ENCODE data around the gene SMO.
"Not testable (repeated sequence)": the region's sequence is repeated elsewhere in the genome, so short reads cannot be mapped to it uniquely, and the experiment has no call there.

The SMO gene

DNA sequence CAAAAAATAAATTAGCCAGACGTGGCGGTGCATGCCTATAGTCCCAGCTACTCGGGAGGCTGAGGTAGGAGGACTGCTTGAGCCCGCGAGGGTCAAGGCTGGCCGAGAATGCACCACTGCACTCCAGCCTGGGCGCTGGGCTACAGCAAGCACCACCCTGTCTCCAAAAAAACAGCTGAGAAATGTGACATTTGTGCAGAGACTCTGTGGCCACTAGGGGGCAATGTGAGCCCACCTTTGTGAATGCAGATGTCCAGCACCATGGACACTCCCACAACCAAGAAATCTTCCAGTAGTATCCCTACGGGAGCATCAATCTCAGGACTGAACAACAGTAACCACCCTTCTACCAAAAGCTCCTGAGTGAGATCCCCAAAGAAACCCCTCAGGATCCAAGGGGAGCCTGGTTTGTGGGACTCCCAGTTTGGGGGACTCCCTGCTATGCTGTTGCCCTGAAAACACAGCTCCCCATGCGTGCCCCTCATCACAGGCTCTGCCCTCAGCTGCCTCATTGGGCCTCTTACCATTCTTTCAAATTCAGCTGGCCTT lies 30.2 kb downstream of the SMO start:
- H3K4me3 ChIP-seq (ENCODE audit: low read length), result no peak overlapping the region
- TF ChIP-seq, protein P1, sequence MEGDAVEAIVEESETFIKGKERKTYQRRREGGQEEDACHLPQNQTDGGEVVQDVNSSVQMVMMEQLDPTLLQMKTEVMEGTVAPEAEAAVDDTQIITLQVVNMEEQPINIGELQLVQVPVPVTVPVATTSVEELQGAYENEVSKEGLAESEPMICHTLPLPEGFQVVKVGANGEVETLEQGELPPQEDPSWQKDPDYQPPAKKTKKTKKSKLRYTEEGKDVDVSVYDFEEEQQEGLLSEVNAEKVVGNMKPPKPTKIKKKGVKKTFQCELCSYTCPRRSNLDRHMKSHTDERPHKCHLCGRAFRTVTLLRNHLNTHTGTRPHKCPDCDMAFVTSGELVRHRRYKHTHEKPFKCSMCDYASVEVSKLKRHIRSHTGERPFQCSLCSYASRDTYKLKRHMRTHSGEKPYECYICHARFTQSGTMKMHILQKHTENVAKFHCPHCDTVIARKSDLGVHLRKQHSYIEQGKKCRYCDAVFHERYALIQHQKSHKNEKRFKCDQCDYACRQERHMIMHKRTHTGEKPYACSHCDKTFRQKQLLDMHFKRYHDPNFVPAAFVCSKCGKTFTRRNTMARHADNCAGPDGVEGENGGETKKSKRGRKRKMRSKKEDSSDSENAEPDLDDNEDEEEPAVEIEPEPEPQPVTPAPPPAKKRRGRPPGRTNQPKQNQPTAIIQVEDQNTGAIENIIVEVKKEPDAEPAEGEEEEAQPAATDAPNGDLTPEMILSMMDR (conservative IDR thresholded peaks at IDR 0.05; ENCODE audit: low read depth, low read length), result peak; percentile 89
- no peak for DNase-seq (ENCODE audit: low read depth)

DNA sequence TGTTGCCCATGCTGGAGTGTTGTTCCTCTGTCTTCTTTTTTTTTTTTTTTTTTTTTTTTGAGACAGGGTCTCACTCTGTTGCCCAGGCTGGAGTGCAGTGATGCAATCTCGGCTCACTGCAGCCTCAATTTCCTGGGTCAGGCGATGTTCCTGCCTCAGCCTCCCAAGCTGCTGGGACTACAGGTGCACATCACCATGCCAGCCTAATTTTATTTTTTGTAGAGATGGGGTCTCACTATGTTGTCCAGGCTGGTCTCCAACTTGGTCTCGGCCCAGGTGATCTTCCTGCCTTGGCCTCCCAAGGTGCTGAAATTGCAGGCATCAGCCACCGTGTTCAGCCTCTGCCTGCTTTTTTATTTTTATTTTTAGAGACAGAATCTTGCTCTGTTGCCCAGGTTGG lies 30.7 kb downstream of the SMO start:
- DNase-seq (ENCODE audit: low read depth); H3K4me3 ChIP-seq (ENCODE audit: low read length): not testable (repeated sequence)

DNA sequence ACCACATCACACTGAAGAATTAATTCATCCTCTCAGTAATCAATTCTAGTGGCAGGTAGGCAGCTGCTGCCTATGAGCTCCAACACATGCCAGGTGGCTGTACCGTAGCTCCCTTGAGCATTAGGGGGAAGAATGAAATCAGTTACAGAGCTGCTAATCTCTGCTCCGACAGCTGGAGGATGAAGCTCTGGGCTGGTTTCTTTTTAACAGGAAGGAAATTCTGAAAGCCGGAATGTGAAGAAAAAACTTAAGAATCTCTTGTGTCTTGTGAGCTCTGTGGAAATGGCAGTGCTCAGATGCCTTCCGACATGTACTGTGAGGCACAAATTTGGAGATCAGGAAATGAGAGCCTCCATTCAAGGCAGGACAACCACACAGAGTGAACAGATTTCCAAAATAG lies 33.6 kb downstream of the SMO start:
- TF ChIP-seq, protein P1 (conservative IDR thresholded peaks at IDR 0.05; ENCODE audit: low read depth, low read length), result no peak
- H3K4me3 ChIP-seq (ENCODE audit: low read length), result no peak overlapping the region
- no peak for DNase-seq (ENCODE audit: low read depth)

DNA sequence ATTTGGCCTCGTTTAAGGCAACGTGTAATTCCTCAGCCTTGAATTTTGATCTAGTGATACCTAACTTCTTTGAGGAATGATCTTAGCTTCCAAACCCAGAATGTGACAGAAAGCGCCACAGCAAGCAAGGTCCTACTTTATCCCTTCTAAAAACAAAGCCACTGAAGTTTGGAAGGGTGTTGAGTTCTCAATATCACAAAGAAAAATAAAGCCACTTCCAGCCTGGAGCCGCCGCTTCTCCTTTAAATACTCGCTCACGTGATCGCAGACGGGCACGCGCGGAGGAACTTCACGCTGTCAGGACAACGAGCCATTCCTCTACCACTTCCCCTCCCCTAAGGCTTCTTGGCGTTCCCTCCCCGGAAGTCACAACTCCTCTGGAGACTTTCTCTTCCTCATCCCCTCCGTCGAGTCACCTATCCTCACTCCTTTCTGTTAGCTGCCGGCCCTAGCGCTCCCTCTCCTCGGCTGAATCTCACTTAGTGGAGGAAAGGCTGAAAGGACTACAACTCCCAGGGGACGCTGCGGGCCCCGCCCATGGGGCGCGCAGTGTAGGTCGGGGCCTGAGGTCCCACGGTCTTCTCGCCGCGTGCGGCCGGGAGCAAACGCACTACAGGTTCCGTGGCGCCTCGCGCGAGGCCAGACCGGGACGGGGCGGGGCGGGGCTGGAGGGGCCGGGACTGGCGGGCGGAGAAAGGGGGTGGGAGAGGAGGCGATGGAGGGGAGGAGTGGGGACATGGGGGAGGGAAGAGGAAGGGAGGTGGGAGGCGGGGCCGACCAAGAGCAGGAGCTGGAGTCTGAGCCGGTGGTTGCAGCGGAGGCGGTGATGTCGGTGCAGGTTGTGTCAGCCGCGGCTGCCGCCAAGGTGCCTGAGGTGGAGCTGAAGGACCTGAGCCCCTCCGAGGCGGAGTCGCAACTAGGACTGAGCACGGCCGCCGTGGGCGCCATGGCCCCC lies 36.1 kb downstream of the SMO start, which contains the start of gene AHCYL2:
TSS of gene AHCYL2 (plus strand) at position 780 of the 955 bp plus-strand sequence.
- H3K4me3 ChIP-seq (ENCODE audit: low read length), result peak within 1 kb of the TSS; percentile 81
- TF ChIP-seq, protein P1 (conservative IDR thresholded peaks at IDR 0.05; ENCODE audit: low read depth, low read length), result no peak
- peak; percentile 88 for DNase-seq (ENCODE audit: low read depth)

DNA sequence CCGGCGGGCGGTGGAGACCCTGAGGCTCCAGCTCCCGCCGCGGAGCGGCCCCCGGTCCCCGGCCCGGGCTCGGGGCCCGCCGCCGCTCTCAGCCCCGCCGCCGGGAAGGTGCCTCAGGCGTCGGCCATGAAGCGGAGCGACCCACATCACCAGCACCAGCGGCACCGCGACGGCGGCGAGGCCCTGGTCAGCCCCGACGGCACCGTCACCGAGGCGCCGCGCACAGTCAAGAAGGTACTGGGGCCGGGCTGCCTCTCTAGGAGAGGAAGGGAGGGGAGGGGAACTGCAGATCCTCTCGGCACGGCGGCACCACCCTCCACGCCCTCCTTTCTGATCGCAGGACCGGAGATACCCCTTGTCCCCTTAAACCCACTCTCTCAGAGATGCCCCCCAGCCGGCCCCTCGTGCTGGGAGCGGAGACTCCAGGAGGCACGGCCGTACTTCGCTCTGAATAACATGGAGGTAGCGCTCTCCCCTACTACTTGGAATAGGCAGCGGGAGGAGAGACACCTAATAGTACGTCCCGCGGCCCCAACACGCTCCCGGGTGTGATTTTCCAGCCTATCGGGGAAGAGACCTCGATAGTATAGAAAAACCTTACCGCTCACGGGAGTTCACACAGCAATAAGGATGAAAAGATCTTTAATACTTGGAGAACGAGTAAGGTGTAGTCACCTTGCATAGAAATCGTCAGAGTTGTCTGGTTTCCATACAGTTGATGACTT lies 36.9 kb downstream of the SMO start:
- DNase-seq (ENCODE audit: low read depth), result no peak
- peak overlapping the region; percentile 81 for H3K4me3 ChIP-seq (ENCODE audit: low read length)
- TF ChIP-seq, protein P1 (conservative IDR thresholded peaks at IDR 0.05; ENCODE audit: low read depth, low read length), result no peak

DNA sequence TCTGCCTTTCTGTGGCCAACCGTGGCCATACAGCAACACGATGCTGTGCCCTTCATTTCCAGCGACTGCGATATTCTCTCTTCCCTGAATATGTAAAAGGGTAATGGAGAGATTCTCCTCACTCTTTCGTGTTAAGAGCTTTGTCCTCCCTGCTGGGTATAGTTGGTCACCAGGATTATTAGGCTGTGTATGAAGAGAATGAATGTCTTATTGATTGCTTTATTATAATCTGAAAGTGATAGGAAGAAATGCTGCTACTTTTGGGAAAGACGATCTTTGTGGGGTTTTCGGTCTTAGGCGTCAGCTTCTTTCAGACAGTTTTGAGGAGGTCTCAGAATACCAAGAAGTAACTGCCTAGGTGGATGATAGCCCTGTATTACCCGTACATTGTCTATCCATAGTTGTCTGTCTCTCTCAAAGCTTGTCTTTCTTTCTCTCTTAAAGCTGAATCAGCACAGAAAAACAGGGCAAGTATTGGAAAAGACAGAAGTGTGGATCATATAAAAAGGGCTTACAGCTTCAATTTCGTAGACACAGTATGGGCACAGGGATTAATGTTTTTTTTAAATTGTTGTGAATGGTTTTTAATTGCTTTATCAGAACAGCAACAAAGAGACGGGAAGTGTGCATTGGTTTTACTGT lies 37.6 kb downstream of the SMO start:
- H3K4me3 ChIP-seq (ENCODE audit: low read length), result peak overlapping the region; percentile 81
- DNase-seq (ENCODE audit: low read depth), result no peak
- TF ChIP-seq, protein P1 (conservative IDR thresholded peaks at IDR 0.05; ENCODE audit: low read depth, low read length), result no peak
